Small intestine (tissue), 7 donors: ENCODE results near the gene LRFN2. TPM values are rescaled to one million over a fixed set of nuclear protein-coding genes. Genes with fewer than 3 reads are reported as not detected.

ENCODE experiments used
- DNase-seq, 2 donors: peaks; one replicate each; pipeline versions ENCODE4 v3.0.0 to v3.0.0-alpha.2; 2013
- FAIRE-seq: peaks from 2 replicates; lab custom pipeline; 2012; peaks lifted over from hg19 to GRCh38; lab: Jason Lieb, UNC
- H3K27ac ChIP-seq, 3 donors: one replicate each; pipeline ENCODE4 v1.5.1; 2013; ENCODE audit warnings: low read length in 2 of 3, mild to moderate bottlenecking in 2 of 3, control low read depth in 1 of 3, inconsistent platforms in 1 of 3, low read depth in 1 of 3, moderate library complexity in 1 of 3
- H3K27me3 ChIP-seq, 3 donors: one replicate each; pipeline ENCODE4 v1.6.1; 2013; ENCODE audit warnings: low read length in 3 of 3, inconsistent platforms in 1 of 3; ENCODE audit not compliant: control insufficient read depth in 3 of 3, insufficient read depth in 3 of 3
- H3K36me3 ChIP-seq, 3 donors: one replicate each; pipeline ENCODE4 v1.6.1; 2013; ENCODE audit warnings: low read length in 3 of 3, inconsistent platforms in 1 of 3, low read depth in 1 of 3, mild to moderate bottlenecking in 1 of 3, moderate library complexity in 1 of 3; ENCODE audit not compliant: control insufficient read depth in 3 of 3, insufficient read depth in 2 of 3
- H3K4me1 ChIP-seq, 3 donors: one replicate each; pipeline ENCODE4 v1.6.1; 2013; ENCODE audit warnings: low read length in 2 of 3, inconsistent platforms in 1 of 3, low read depth in 1 of 3, mild to moderate bottlenecking in 1 of 3, moderate library complexity in 1 of 3; ENCODE audit not compliant: control insufficient read depth in 3 of 3, insufficient read depth in 2 of 3
- H3K4me3 ChIP-seq, 3 donors: one replicate each; pipeline ENCODE4 v1.5.1; 2013; ENCODE audit warnings: low read length in 3 of 3, control low read depth in 1 of 3, inconsistent platforms in 1 of 3, low read depth in 1 of 3, mild to moderate bottlenecking in 1 of 3, moderate library complexity in 1 of 3
- H3K9me3 ChIP-seq, 2 donors: one replicate each; pipeline ENCODE4 v1.6.1; 2013; ENCODE audit warnings: low read depth in 1 of 2, low read length in 1 of 2; ENCODE audit not compliant: control insufficient read depth in 2 of 2, insufficient read depth in 1 of 2
- WGBS, 3 donors: extraction: QIAGEN DNeasy Blood & Tissue Kit; methylation state at CpG; one replicate each; pipeline ENCODE4 v1.1.7; 2013; 5-methylcytosine and 5-hydroxymethylcytosine counted together
- polyA plus RNA-seq, 4 donors: library from polyadenylated mRNA; stranded (reverse) in 3 of 4; unstranded in 1 of 4; fragments of 200-250 nt in 3 of 4; fragments of 120-200 nt in 1 of 4; gene quantifications; one replicate each; pipeline versions ENCODE4 v1.2.1 to v1.2.3, GENCODE V29; 2013
- donor health status: healthy with polysubstance abuse.
- donor health status: control.
- donor health status: control.
- donor health status: Bipolar disorder and iron deficiency.
- donor health status: healthy.

LRFN2 gene
- polyA plus RNA-seq, 4 donors: 0.22 to 0.40 TPM; not detected in 2

DNA sequence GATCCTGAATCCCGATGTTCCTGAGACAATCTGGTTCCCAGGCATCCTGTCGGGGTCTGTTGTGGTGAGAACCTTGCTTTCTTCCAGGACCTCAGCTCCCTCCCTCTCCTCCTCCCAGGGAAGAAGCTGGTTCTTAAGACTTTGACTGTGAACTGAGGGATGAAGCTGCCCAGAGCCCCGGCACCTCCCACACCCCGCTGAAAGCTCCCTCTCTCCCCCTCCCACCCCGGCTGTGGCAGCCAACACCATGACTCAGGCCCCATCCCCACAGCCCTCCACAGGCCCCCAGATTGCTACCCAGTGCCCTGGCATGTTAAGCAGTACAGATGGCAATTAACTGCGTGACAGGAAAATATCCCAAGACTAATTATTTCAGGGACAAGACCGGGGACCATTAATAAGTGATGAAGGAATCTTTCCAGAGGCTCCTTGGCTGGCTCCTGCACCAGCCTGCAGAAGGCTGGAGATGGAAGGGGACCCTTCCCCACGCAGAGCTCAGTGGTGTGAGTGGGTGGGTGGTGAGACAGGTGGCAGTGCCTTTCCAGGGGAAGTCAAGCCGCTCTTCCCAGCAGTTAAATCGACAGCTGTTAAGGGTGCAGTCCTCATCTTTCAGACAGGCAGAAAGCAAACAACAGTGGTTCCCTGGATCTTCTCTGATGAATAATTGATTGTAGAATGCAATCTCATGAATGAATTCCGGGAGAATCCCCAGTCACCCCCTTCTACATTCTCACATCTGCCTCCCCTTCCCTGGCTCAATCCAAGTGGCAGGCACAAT, 237.9 kb downstream of the LRFN2 start:
- Histone ChIP-seq H3K9me3 (no peaks in the 10 kb centered on the region), H3K4me1 (no peaks in the 10 kb centered on the region), H3K36me3 (no peaks in the 10 kb centered on the region), H3K27ac (no peak overlapping the region), H3K27me3 (no peaks in the 10 kb centered on the region), H3K4me3 (no peak overlapping the region)
- no peak for FAIRE-seq
- 50 to 57% (median 55%) methylated on average over 11 of the region's 11 CpGs for WGBS, 3 donors
- DNase-seq: no peak

DNA sequence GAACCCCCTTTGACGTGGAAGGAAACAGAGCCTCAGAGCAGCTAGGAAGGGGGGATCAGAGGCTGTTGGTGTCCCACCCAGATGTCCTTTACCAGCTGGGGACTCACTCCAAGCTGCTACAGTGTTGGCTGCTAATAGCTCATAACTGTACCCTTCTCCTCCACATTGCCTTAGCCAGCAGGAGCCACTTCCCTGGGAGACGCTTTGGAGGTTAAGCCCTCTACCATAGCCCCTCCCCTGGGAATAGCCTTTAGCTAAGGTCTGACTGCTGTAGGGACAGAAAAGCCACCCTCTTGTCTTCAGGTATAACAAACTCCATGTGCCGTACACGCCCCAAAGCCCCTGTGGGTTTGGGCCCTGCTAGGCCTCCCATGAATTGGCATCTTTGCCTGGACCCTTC, 238.6 kb downstream of the LRFN2 start:
- H3K36me3 ChIP-seq: no peaks in the 10 kb centered on the region
- FAIRE-seq (no peak), DNase-seq (no peak)
- H3K27me3 ChIP-seq: no peaks in the 10 kb centered on the region
- H3K9me3 ChIP-seq: no peaks in the 10 kb centered on the region
- no peak overlapping the region for H3K4me3 ChIP-seq
- H3K27ac ChIP-seq: no peak overlapping the region
- WGBS, 3 donors: 78 to 82% (median 80%) methylated on average over 4 of the region's 4 CpGs
- H3K4me1 ChIP-seq: no peaks in the 10 kb centered on the region

DNA sequence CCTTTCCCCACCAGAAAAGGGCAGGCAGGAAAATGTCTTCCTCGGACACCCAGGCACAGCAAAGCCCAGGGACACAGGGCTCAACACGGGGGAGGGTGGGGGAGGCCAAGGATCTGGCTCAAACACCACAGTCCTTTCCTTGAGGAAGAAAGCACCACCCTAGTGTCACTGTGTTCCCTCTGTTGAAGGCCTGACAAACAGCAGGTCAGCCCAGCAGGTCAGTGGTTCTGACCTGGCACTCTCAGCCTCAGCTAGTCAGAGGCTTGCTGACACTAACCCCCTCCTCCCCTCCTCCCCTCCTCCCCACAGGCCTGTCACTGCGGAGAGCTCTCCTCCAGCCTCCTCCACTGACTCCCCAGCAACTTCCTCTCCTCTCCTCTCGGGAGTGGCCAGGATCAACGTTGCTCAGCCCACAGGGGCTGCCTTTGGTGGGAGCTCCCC, 239.6 kb downstream of the LRFN2 start:
- H3K36me3 ChIP-seq: no peaks in the 10 kb centered on the region
- no peaks in the 10 kb centered on the region for H3K4me1 ChIP-seq
- WGBS, 3 donors: 51 to 66% (median 51%) methylated on average over 5 of the region's 5 CpGs
- H3K9me3 ChIP-seq: no peaks in the 10 kb centered on the region
- DNase-seq: no peak
- H3K27ac ChIP-seq: no peak overlapping the region
- H3K27me3 ChIP-seq: no peaks in the 10 kb centered on the region
- H3K4me3 ChIP-seq: no peak overlapping the region
- no peak for FAIRE-seq

DNA sequence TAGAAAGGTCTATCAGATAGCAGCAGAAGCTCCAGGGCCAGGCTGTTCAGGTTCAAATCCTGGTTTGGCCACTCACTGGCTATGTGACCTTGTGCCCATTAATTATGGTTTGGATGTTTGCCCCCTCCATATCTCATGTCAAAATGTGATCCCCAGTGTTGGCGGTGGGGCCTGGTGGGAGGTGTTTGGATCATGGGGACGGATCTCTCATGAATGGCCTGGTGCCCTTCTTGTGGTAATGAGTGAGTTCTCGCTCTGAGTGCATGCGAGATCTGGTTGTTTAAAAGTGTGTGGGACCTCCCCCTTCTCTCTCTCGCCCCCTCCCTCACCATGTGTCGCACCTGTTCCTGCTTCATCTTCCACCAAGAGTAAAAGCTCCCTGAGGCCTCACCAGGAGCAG, 240.9 kb downstream of the LRFN2 start:
- FAIRE-seq: no peak
- H3K36me3 ChIP-seq: no peaks in the 10 kb centered on the region
- no peak overlapping the region for H3K27ac ChIP-seq
- peaks cover 0 to 2% (median 0%) of the 10 kb centered on the region in 3 donors for H3K27me3 ChIP-seq
- WGBS, 3 donors: 88 to 91% (median 90%) methylated on average over 6 of the region's 6 CpGs
- no peak overlapping the region for H3K4me3 ChIP-seq
- no peaks in the 10 kb centered on the region for H3K4me1 ChIP-seq
- no peak for DNase-seq
- no peaks in the 10 kb centered on the region for H3K9me3 ChIP-seq

DNA sequence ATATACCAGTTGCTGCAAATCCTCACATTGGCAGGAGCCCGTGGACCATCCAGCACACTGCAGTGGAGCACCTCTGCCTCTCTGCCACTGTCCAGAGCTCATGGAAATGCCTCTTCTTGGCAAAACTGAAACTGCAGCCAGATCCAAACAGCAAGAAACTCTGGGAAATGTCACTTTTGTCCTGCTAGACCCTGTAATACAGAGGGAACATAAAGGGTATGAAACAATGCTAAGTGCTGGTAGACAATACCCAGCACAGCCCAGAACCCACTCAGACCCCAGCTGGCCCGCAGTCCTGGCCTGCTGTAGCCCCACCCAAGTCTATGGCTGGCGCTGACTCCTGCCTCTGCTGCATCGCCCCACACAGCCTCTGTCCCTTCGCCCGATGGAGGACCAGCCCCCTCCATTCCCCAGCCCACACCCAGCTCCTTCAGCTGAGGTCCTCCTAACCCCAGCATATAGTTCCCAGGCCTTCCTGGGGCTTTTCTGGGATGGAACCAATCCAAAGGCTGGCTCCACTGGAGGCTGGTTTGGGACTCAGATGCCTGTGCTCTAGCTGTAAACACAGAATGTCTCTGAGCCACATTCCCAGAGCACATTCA, 242.5 kb downstream of the LRFN2 start:
- peaks cover 0 to 2% (median 0%) of the 10 kb centered on the region in 3 donors for H3K27me3 ChIP-seq
- DNase-seq (no peak), FAIRE-seq (no peak)

DNA sequence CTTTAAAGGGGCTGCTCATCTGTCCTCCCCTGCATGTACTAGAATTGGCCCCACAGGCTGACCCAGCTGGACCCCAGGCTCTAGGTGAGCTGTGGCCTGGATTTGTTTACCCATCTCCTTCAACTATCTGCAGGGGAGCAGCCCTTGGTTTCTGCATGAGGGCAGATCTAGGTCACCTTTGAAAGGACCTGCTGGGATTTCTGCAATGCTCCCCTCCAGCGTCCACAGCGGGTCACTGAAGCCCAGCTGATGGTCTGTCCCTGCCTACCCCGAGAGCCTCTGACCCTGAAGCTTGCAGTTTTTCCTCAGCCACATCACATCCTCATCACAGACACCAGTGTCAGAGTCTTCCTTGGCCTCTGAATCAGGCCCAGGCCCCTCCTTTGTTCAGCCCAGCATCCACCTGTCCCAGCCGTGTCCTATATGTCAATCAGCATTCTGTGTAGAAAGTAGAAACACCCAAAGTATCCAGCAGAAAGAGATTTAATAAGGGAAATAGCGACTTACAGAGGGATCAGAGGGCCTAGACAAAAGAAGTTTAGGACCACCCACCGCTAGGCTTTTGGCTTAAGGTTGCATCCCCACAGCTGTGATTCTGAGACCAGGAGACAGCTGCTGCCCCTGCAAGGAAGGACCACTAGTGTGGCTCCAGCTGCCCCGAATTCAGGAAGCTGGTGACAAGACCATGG, 243.1 kb downstream of the LRFN2 start:
- Histone ChIP-seq H3K27ac (no peak overlapping the region), H3K36me3 (no peaks in the 10 kb centered on the region), H3K27me3 (peaks cover 0 to 2% (median 0%) of the 10 kb centered on the region in 3 donors), H3K9me3 (no peaks in the 10 kb centered on the region), H3K4me1 (no peaks in the 10 kb centered on the region), H3K4me3 (no peak overlapping the region)
- WGBS, 3 donors: 68 to 69% (median 69%) methylated on average over 7 of the region's 7 CpGs
- FAIRE-seq (no peak), DNase-seq (no peak)

More for the DNA sequence above, 242.5 kb downstream of the LRFN2 start:
- 73 to 81% (median 73%) methylated on average over 4 to 6 of the region's 6 CpGs for WGBS, 3 donors
- Histone ChIP-seq H3K4me3 (no peak overlapping the region), H3K27ac (no peak overlapping the region), H3K4me1 (no peaks in the 10 kb centered on the region), H3K36me3 (no peaks in the 10 kb centered on the region), H3K9me3 (no peaks in the 10 kb centered on the region)

DNA sequence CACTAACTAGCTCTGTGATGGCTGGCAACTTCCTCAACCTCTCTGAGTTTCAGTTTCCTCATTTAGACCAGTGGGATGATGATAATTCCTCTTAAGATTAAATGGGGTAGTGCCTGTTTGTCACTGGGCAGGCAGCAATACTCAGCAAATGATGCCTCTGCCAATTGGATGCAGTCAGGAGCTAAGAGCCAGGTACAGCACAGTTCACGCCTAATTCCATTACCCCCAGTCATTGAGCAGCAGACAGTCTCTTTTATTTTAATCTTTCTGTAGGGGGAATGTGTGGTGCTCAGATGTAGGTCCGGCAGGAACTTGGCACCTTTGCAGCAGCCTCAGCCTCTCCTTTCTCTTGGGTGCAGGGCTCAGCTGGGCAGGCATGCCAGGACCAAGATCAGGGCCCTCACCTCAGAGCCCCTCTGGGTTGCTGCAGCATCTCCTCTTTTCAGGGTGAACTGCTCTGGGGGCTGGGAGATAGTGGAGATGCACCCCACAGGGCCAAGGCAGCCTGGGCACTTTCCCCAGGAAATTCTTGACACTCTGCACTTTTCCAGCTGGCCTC, 243.8 kb downstream of the LRFN2 start:
- Histone ChIP-seq H3K27ac (no peak overlapping the region), H3K4me1 (no peaks in the 10 kb centered on the region), H3K9me3 (no peaks in the 10 kb centered on the region), H3K4me3 (no peak overlapping the region), H3K27me3 (peaks cover 0 to 2% (median 0%) of the 10 kb centered on the region in 3 donors), H3K36me3 (no peaks in the 10 kb centered on the region)
- FAIRE-seq (no peak), DNase-seq (no peak)
- 65 to 81% (median 75%) methylated on average over 2 of the region's 2 CpGs for WGBS, 3 donors

DNA sequence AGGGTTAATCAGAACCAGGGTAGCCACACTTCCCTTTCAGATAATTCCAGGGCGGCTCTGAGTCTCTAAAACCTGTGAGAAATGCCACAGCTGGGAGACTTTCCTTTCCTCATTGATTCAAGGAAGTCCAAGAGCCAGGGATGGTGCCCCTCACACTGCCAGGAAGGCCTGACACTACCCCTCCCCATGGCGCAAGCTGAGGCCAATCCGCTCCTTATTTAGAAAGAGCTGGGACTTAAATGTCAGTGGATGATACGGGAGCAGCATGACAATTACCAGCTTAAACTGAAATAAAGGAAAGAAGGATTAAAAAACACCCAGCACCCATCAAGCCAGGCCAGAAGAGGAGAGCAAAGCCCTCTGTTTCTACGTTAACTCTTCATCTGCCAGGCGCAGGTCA, 244.4 kb downstream of the LRFN2 start:
- FAIRE-seq (no peak), DNase-seq (no peak)
- no peaks in the 10 kb centered on the region for H3K9me3 ChIP-seq
- no peak overlapping the region for H3K4me3 ChIP-seq
- 66 to 78% (median 72%) methylated on average over 6 of the region's 6 CpGs for WGBS, 3 donors
- peaks cover 0 to 2% (median 0%) of the 10 kb centered on the region in 3 donors for H3K27me3 ChIP-seq
- H3K4me1 ChIP-seq: no peaks in the 10 kb centered on the region
- no peaks in the 10 kb centered on the region for H3K36me3 ChIP-seq
- no peak overlapping the region for H3K27ac ChIP-seq
